RWPE2 (cell line): ENCODE measurements around the gene RUSF1.
"Not testable (repeated sequence)": the region's sequence is repeated elsewhere in the genome, so short reads cannot be mapped to it uniquely, and the experiment has no call there.

Experiments used
- ATAC-seq: fragments of 200-7000 bp; cut with Tn5 transposase; 3 replicates; pipeline ENCODE4 v1.9.1; 2021; ENCODE audit warnings: low read depth
- DNase-seq: peaks from one replicate; pipeline ENCODE4 v3.0.0-alpha.2; 2020; ENCODE audit warnings: low spot score
- H3K27ac ChIP-seq: fragments of 450-650 bp; 2 replicates; pipeline ENCODE4 v1.5.1; 2017; ENCODE audit warnings: mild to moderate bottlenecking; ENCODE audit not compliant: poor library complexity, severe bottlenecking
- H3K27me3 ChIP-seq: fragments of 250-450 bp; sonication (Bioruptor Pico); 2 replicates; pipeline ENCODE4 v1.5.1; 2021; ENCODE audit warnings: mild to moderate bottlenecking, moderate library complexity; ENCODE audit not compliant: insufficient read depth, poor library complexity, severe bottlenecking
- H3K36me3 ChIP-seq: fragments of 250-450 bp; sonication (Bioruptor Pico); 2 replicates; pipeline ENCODE4 v1.5.1; 2020; ENCODE audit warnings: low read depth, mild to moderate bottlenecking, moderate library complexity
- H3K4me1 ChIP-seq: fragments of 250-450 bp; sonication (Bioruptor Pico); 2 replicates; pipeline ENCODE4 v1.5.1; 2021; ENCODE audit warnings: mild to moderate bottlenecking, moderate library complexity; ENCODE audit not compliant: insufficient read depth, poor library complexity, severe bottlenecking
- H3K4me3 ChIP-seq: fragments of 250-450 bp; sonication (Bioruptor Pico); 2 replicates; pipeline ENCODE4 v1.5.1; 2021; ENCODE audit warnings: mild to moderate bottlenecking, moderate library complexity; ENCODE audit not compliant: severe bottlenecking
- H3K9me3 ChIP-seq: fragments of 250-450 bp; sonication (Bioruptor Pico); 2 replicates; pipeline ENCODE4 v1.5.1; 2021; ENCODE audit warnings: mild to moderate bottlenecking, moderate library complexity; ENCODE audit not compliant: severe bottlenecking
- CTCF ChIP-seq: fragments of 450-650 bp; IDR thresholded peaks from one replicate; pipeline ENCODE4 v1.5.1; 2017; ENCODE audit warnings: mild to moderate bottlenecking, moderate library complexity; ENCODE audit not compliant: poor library complexity, severe bottlenecking

The RUSF1 gene

GRCh38 chr16:31527734-31528274 is 19.6 kb upstream of the RUSF1 start, which contains the start of gene AHSP:
AHSP (plus strand) TSS chr16:31527900; CDS start chr16:31528140, 240 bp downstream.
- DNase-seq (no peak), ATAC-seq (no peak)
- no peak within 1 kb of the TSS for H3K27ac ChIP-seq
- no peaks in the 10 kb centered on the region for H3K4me1 ChIP-seq
- H3K9me3 ChIP-seq: no peaks in the 10 kb centered on the region
- peaks cover 20% of the 10 kb centered on the region for H3K27me3 ChIP-seq
- no peak within 1 kb of the TSS for H3K4me3 ChIP-seq
- H3K36me3 ChIP-seq: no peaks in the 10 kb centered on the region
- TF ChIP-seq CTCF: no peak

DNA sequence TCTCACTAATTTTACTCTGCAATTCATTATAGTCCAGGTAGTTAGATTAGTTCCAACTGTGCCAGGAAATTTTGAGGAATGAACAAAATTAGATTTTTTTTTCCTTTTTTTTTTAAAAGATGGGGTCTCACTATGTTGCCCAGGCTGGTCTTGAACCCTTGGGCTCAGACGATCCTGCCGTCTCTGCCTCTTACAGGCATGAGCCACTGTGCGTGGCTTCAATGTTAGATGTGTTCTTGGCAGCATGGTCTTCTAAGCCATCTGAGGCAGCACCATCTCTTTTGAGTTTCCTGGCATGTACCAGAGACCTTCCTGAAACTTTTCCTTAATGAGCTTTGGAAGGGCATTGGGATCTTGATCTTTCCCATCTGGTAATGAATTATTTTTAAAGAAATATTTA is 16.9 kb upstream of the RUSF1 start:
- DNase-seq (no peak), ATAC-seq (no peak)
- H3K27me3 ChIP-seq: peaks cover 16% of the 10 kb centered on the region
- H3K9me3 ChIP-seq: no peaks in the 10 kb centered on the region
- no peak overlapping the region for H3K27ac ChIP-seq
- no peak for TF ChIP-seq CTCF
- no peaks in the 10 kb centered on the region for H3K36me3 ChIP-seq
- no peaks in the 10 kb centered on the region for H3K4me1 ChIP-seq
- no peak overlapping the region for H3K4me3 ChIP-seq

DNA sequence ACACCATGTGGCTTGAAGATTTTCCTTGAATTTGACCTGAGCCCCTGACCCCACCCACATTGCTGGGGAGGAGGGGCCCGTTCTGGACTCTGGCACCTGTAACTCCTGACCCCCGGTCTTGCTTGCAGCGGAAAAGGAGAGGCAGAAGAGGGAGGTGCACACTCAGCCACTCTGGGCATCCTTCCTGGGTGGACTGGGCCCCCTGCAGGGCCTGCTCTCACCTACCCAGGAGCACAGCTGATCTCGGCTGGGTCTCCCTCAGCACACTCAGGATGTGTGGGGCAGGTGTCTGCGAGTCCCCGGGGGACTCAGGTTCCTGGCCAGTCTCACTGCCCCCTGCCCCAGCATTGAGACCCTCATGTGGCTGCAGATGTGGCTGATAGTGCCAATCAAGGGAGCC is 15.6 kb upstream of the RUSF1 start:
- H3K27me3 ChIP-seq, H3K36me3 ChIP-seq, DNase-seq, ATAC-seq, H3K4me1 ChIP-seq, H3K9me3 ChIP-seq, H3K4me3 ChIP-seq, H3K27ac ChIP-seq: not testable (repeated sequence)

- ATAC-seq (no peak), DNase-seq (no peak)
- H3K36me3 ChIP-seq: no peaks in the 10 kb centered on the region
- H3K27ac ChIP-seq: no peak overlapping the region
- no peak for TF ChIP-seq CTCF
- H3K9me3 ChIP-seq: no peaks in the 10 kb centered on the region
- H3K4me3 ChIP-seq: no peak overlapping the region
- H3K27me3 ChIP-seq: no peaks in the 10 kb centered on the region
- no peaks in the 10 kb centered on the region for H3K4me1 ChIP-seq
These were observed 13.9 kb upstream of the RUSF1 start for GRCh38 chr16:31522071-31522470.

GRCh38 chr16:31521368-31521767 is 13.2 kb upstream of the RUSF1 start:
- peaks cover 1% of the 10 kb centered on the region for H3K9me3 ChIP-seq
- no peaks in the 10 kb centered on the region for H3K36me3 ChIP-seq
- H3K27ac ChIP-seq: no peak overlapping the region
- ATAC-seq: no peak
- no peak overlapping the region for H3K4me3 ChIP-seq
- no peak for DNase-seq
- H3K4me1 ChIP-seq: no peaks in the 10 kb centered on the region
- no peak for TF ChIP-seq CTCF
- H3K27me3 ChIP-seq: no peaks in the 10 kb centered on the region
